ENCODE measurements around the gene ATG4A. TPM values are rescaled to one million over a fixed set of nuclear protein-coding genes. Genes with fewer than 3 reads are reported as not detected.

ATG4A gene
- total and polyA plus RNA-seq, 2 of the 8 experiments (the other 6 are each of a cell fraction or from before 2014, with no cell fraction given), result 1.2 to 2.0 TPM

DNA sequence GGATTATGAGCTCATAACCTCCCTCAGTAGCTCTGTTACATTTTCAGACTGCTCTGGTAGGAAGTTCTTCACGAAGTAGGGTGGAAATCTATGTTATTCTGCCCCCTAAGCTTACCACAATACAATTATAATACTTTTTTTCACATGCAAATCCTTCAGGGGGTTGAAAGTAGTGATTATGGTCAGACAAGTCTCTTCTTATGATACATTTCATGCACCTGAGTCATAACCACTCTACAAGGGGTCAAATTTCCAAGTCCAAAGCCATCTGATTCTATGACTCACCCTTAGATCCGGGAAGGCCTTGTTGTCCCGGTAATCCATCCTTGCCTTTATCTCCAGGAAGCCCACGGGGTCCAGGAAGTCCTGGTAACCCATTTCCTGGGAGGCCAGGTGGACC, 95.2 kb downstream of the ATG4A start (continued):
- TF ChIP-seq CHD7 (IDR thresholded peaks at IDR 0.05; ENCODE audit: insufficient replicate concordance, low read length), result no peak
- no peak for TF ChIP-seq TCF12 (IDR thresholded peaks at IDR 0.05; ENCODE audit: low read depth, low read length)
- no peak for TF ChIP-seq RFX5 (IDR thresholded peaks at IDR 0.05; ENCODE audit: borderline replicate concordance, low read depth, low read length)

All from H1 (cell line).